NB4 (cell line): ENCODE data around the gene NDUFAF4.

ENCODE experiments used
- CTCF ChIP-seq: IDR thresholded peaks from one replicate; pipeline ENCODE4 v1.5.1; 2012; ENCODE audit warnings: low read depth, low read length
- MYC ChIP-seq: IDR thresholded peaks from 2 replicates; pipeline ENCODE4 v1.6.1; 2011; ENCODE audit warnings: low read depth, low read length
- POLR2A ChIP-seq: IDR thresholded peaks from 2 replicates; pipeline ENCODE4 v1.6.1; 2011; ENCODE audit warnings: mild to moderate bottlenecking; ENCODE audit not compliant: insufficient read length; ENCODE audit errors: extremely low read depth

- no peak for TF ChIP-seq CTCF
- TF ChIP-seq POLR2A: no peak
- no peak for TF ChIP-seq MYC
Observed at GRCh38 chr6:96852605-96853004, 45.1 kb downstream of the NDUFAF4 start.
